Measurements from ENCODE around the gene TUFT1. TPM values are rescaled to one million over a fixed set of nuclear protein-coding genes. Genes with fewer than 3 reads are reported as not detected.

Gene TUFT1
- total and polyA plus RNA-seq, 2 of the 8 experiments (the other 6 are each of a cell fraction or from before 2014, with no cell fraction given): 7.3 to 10.4 TPM

DNA sequence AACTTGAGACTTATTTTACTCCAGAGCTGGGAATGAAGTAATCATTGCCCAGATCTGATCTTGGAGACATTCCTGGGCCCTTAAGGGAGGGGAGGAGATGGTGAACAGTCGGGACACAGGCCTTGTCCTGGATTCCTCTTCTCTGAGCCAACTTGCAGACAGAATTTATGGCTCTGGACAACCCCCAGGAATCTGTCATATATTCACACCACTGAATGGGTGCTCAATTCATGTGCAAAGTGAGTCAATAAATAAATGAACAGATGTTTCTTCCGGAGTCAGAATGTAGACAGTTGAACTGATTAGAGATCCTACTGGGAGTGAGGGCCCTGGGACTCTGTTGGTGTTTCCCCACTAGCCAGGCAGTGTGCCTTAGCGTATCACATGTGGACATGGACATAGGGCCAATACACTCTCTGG is 2.6 kb downstream of the TUFT1 start:
- Histone ChIP-seq H3K56ac (replicated peaks; ENCODE audit: insufficient read length, low read depth, low read length) (no peak overlapping the region), H4K5ac (ENCODE audit: insufficient read length, low read depth, low read length) (no peak overlapping the region), H2BK15ac (ENCODE audit: low read length) (no peak overlapping the region), H3K23ac (ENCODE audit: insufficient read length) (no peak overlapping the region), H3K4me1 (replicated peaks in 1 of 4; ENCODE audit: control insufficient read depth in 3 of 4, insufficient read depth in 4 of 4, low read length in 3 of 4) (peaks cover 9 to 14% (median 11%) of the 10 kb centered on the region in 4 experiments), H3K27me3 (replicated peaks in 1 of 4; ENCODE audit: control insufficient read depth in 3 of 4, extremely low read depth in 1 of 4, insufficient read depth in 3 of 4, low read length in 3 of 4) (no peaks in the 10 kb centered on the region), H3K9ac (replicated peaks in 1 of 4; ENCODE audit: extremely low read depth in 1 of 4, low read depth in 3 of 4, low read length in 3 of 4) (peak overlapping the region in 1 of 4 experiments; percentile 24; a peak in 1 of 7 replicates), H4K20me1 (replicated peaks in 1 of 2; ENCODE audit: control insufficient read depth in 1 of 2, insufficient read depth in 2 of 2, low read length in 2 of 2) (peaks cover 0 to 3% of the 10 kb centered on the region in 2 experiments), H3K79me1 (ENCODE audit: low read depth, low read length) (no peaks in the 10 kb centered on the region; the same call in 1 of the 2 replicates), H3K27ac (ENCODE audit: low read depth, low read length) (no peak overlapping the region), H4K91ac (replicated peaks; ENCODE audit: insufficient read length, low read length) (no peak overlapping the region), H3K4me2 (ENCODE audit: insufficient read depth in 1 of 2, low read depth in 2 of 2, low read length in 2 of 2) (no peak overlapping the region), H3K36me3 (ENCODE audit: control insufficient read depth in 2 of 4, insufficient read depth in 4 of 4, low read length in 3 of 4) (peaks cover 0 to 4% (median under 1%) of the 10 kb centered on the region in 4 experiments; a peak in 2 of 8 replicates), H3K79me2 (ENCODE audit: control insufficient read depth in 1 of 2, insufficient read depth in 2 of 2, low read length in 2 of 2) (peaks cover 0 to 32% of the 10 kb centered on the region in 2 experiments; a peak in 2 of 4 replicates), H3K9me3 (ENCODE audit: insufficient read depth in 2 of 2, low read depth in 1 of 2, low read length in 1 of 2) (no peaks in the 10 kb centered on the region), H3K4ac (replicated peaks; ENCODE audit: insufficient read length, low read depth, low read length) (no peak overlapping the region), H2BK5ac (ENCODE audit: low read depth, low read length) (no peak overlapping the region), H3K23me2 (ENCODE audit: low read depth, low read length) (peaks cover 9% of the 10 kb centered on the region; the same call in 1 of the 2 replicates), H2BK120ac (replicated peaks; ENCODE audit: low read depth, low read length) (no peak overlapping the region), H4K8ac (ENCODE audit: extremely low read depth, insufficient read depth, low read length) (no peak overlapping the region), H3K14ac (ENCODE audit: insufficient read length) (no peak overlapping the region), H3K4me3 (ENCODE audit: extremely low read depth in 1 of 4, insufficient read depth in 2 of 4, low read depth in 3 of 4, low read length in 4 of 4) (no peak overlapping the region), H3K18ac (ENCODE audit: extremely low read depth, low read length) (no peak overlapping the region), H2AFZ (ENCODE audit: low read length) (no peak overlapping the region), H2BK12ac (ENCODE audit: low read depth, low read length) (no peak overlapping the region), H2BK20ac (ENCODE audit: low read length) (no peak overlapping the region), H2AK5ac (ENCODE audit: low read depth, low read length) (no peak overlapping the region)
- POLR2A ChIA-PET (ENCODE audit: partially characterized antibody): interaction anchor here (0.8 to 18.0 kb wide), 5 partner anchors 7 to 99 kb away, joined by 3 to 283 read pairs (median 38); partner anchors contain the start of gene CGN
- CTCF ChIA-PET (ENCODE audit: partially characterized antibody): interaction anchor here (0.7 to 0.8 kb wide), 2 partner anchors 18 to 79 kb away, joined by 4 read pairs; no protein-coding TSS in a partner anchor
- 94% methylated on average over 3 of the region's 3 CpGs; no CpG with 5 or more reads in 1 of the 2 experiments for whole genome bisulfite sequencing, 2 experiments (ENCODE audit: extremely low coverage in 1 of 2, insufficient coverage in 1 of 2, insufficient read length in 1 of 2, insufficient replicate concordance in 2 of 2, low coverage in 1 of 2, low lambda C conversion rate in 2 of 2, missing lambda C conversion rate in 1 of 2)
- FAIRE-seq: no peak
- DNase-seq (ENCODE audit: low read depth in 1 of 2, low spot score in 2 of 2): no peak
- TF ChIP-seq CHD1 (IDR thresholded peaks at IDR 0.05; ENCODE audit: low read depth, low read length) (no peak), CREB1 (IDR thresholded peaks at IDR 0.05) (no peak), BRCA1 (IDR thresholded peaks at IDR 0.05; ENCODE audit: low read depth, low read length) (no peak), ASH2L (IDR thresholded peaks at IDR 0.05; ENCODE audit: low read length) (no peak)
